ENCODE data around the gene HTT-AS.

DNA sequence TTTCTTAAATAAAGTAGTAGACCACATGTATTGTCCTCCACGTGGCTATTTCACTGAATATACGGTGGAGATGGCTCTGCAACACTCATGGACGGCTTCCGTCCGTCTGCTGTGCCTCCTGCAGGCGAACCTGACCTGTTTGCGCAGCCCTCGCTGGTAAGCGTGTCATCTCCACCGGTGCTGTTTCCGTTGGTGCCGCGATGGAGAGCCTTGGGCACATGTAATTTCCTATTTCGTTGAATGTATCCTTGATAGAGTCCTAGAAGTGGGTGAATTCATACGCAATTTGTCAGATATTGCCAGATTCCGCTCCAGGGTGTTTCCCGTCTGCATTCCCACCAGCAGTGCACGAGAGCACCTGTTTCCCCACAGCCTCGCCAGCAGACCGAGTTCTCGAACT lies 48.5 kb downstream of the HTT-AS start:
- TF ChIP-seq POLR2A (IDR thresholded peaks at IDR 0.05; ENCODE audit: control extremely low read depth in 1 of 2, low read depth in 2 of 2, low read length in 2 of 2) (no peak), EZH2 (IDR thresholded peaks at IDR 0.05; ENCODE audit: low read depth, low read length, severe bottlenecking) (no peak), SP2 (IDR thresholded peaks at IDR 0.05; ENCODE audit: low read length) (no peak), CTCF (IDR thresholded peaks at IDR 0.05; ENCODE audit: control extremely low read depth in 1 of 3, insufficient read depth in 1 of 3, low read depth in 1 of 3, low read length in 3 of 3) (no peak), FOSL1 (IDR thresholded peaks at IDR 0.05; ENCODE audit: insufficient read depth, low read depth, low read length) (no peak), EP300 (IDR thresholded peaks at IDR 0.05; ENCODE audit: borderline replicate concordance in 1 of 2, low read depth in 2 of 2, low read length in 2 of 2) (no peak), SIN3A (conservative IDR thresholded peaks at IDR 0.05 in 1 of 2, IDR thresholded peaks at IDR 0.05 in 1 of 2; ENCODE audit: low read depth in 1 of 2, low read length in 2 of 2) (no peak), TEAD4 (IDR thresholded peaks at IDR 0.05; ENCODE audit: low read depth, low read length) (no peak)
- TF ChIP-seq, protein P1, sequence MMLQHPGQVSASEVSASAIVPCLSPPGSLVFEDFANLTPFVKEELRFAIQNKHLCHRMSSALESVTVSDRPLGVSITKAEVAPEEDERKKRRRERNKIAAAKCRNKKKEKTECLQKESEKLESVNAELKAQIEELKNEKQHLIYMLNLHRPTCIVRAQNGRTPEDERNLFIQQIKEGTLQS (IDR thresholded peaks at IDR 0.05; ENCODE audit: insufficient read depth, low read depth, low read length) = no peak
